OCI-LY1 (cell line): ENCODE measurements around the gene KDM3A.

Experiments
- H2AFZ ChIP-seq: fragments of 200-600 bp; sonication (generic), shearing (Covaris generic); 2 replicates; pipeline ENCODE4 v1.6.0; 2014; ENCODE audit warnings: antibody characterized with exemption, mild to moderate bottlenecking, low read length
- H3F3A ChIP-seq: fragments of 200-600 bp; sonication (generic), shearing (Covaris generic); 2 replicates; pipeline ENCODE4 v1.6.0; 2014; ENCODE audit warnings: mild to moderate bottlenecking, antibody characterized with exemption, low read length, moderate library complexity; ENCODE audit not compliant: insufficient read depth
- H3K27ac ChIP-seq: fragments of 200-600 bp; sonication (generic); 2 replicates; pipeline ENCODE4 v1.5.1; 2014; ENCODE audit warnings: low read length, mixed run types, mild to moderate bottlenecking, low read depth; ENCODE audit not compliant: poor library complexity, severe bottlenecking
- H3K27me3 ChIP-seq: fragments of 200-600 bp; sonication (generic); 2 replicates; pipeline ENCODE4 v1.6.0; 2014; ENCODE audit warnings: antibody characterized with exemption, mild to moderate bottlenecking, low read length, moderate library complexity; ENCODE audit not compliant: insufficient read depth
- H3K36me3 ChIP-seq: fragments of 200-600 bp; sonication (generic); 2 replicates; pipeline ENCODE4 v1.6.1; 2014; ENCODE audit warnings: mild to moderate bottlenecking, antibody characterized with exemption, low read length, moderate library complexity, mixed read lengths; ENCODE audit not compliant: insufficient read depth
- H3K4me1 ChIP-seq: fragments of 200-600 bp; sonication (generic); 2 replicates; pipeline ENCODE4 v1.5.1; 2014; ENCODE audit warnings: mild to moderate bottlenecking, low read length, moderate library complexity; ENCODE audit not compliant: insufficient read depth, severe bottlenecking
- H3K4me2 ChIP-seq: fragments of 200-600 bp; sonication (generic), shearing (Covaris generic); 2 replicates; pipeline ENCODE4 v1.6.1; 2014; ENCODE audit warnings: low read length
- H3K4me3 ChIP-seq: fragments of 200-600 bp; sonication (generic); 2 replicates; pipeline ENCODE4 v1.5.1; 2014; ENCODE audit warnings: low read length, low read depth, mild to moderate bottlenecking, mixed read lengths; ENCODE audit not compliant: poor library complexity, severe bottlenecking
- H3K79me2 ChIP-seq: fragments of 200-600 bp; shearing (Covaris generic); 2 replicates; pipeline ENCODE4 v1.6.1; 2016; ENCODE audit warnings: mixed run types, low read length, mixed read lengths; ENCODE audit not compliant: insufficient read depth
- H3K9ac ChIP-seq: fragments of 200-600 bp; sonication (generic), shearing (Covaris generic); 2 replicates; pipeline ENCODE4 v1.6.1; 2014; ENCODE audit warnings: mild to moderate bottlenecking, low read length, mixed read lengths
- H3K9me2 ChIP-seq: fragments of 200-600 bp; sonication (generic), shearing (Covaris generic); 2 replicates; pipeline ENCODE4 v1.6.1; 2014; ENCODE audit warnings: low read depth, mild to moderate bottlenecking, low read length, mixed read lengths
- H3K9me3 ChIP-seq: fragments of 200-600 bp; shearing (Covaris generic); 2 replicates; pipeline ENCODE4 v1.6.1; 2014; ENCODE audit warnings: low read length, mixed read lengths
- H4K20me1 ChIP-seq: fragments of 200-600 bp; sonication (generic), shearing (Covaris generic); 2 replicates; pipeline ENCODE4 v1.6.0; 2016; ENCODE audit warnings: mild to moderate bottlenecking, low read length; ENCODE audit not compliant: insufficient read depth
- EZH2 ChIP-seq: fragments of 200-600 bp; sonication (generic), shearing (Covaris generic); IDR thresholded peaks from 2 replicates; pipeline ENCODE4 v1.8.0; 2017; ENCODE audit warnings: borderline replicate concordance, mixed run types, mild to moderate bottlenecking, antibody characterized with exemption, low read length, moderate library complexity, mixed read lengths
- TF ChIP-seq, protein P1 (sequence below): fragments of 200-600 bp; sonication (generic), shearing (Covaris generic); IDR thresholded peaks from 2 replicates; pipeline ENCODE4 v1.5.1; 2017; ENCODE audit warnings: mild to moderate bottlenecking, antibody characterized with exemption, low read length, moderate library complexity, mixed read lengths

The KDM3A gene

DNA sequence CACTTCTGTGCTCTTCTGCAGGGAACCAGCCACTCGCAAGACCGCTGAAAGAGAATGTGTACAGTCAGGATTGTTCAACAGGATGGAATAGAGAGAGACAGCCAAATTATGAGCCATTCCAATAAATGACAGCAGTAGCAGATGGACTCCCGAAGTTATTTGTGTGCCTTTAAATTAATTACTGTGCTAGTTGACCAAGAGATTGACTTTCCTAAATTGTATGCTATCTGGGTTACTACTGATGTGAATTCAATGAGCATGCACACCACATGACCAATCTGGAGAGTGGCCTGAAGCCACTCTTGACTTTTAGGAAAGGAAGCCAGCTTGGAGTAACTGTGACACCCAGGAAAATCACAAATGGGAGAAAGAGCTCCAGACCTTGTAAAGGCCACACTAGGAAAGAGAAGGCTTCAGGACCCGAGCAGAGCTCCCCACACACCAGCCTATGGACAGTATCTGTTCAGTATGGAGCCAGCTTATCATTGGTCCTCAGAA lies 69.3 kb downstream of the KDM3A start:
- Histone ChIP-seq H3K27me3 (no peaks in the 10 kb centered on the region), H3K27ac (no peak overlapping the region), H3K79me2 (no peaks in the 10 kb centered on the region), H3K4me2 (no peak overlapping the region), H3K4me1 (no peaks in the 10 kb centered on the region), H3K36me3 (peaks cover 18% of the 10 kb centered on the region), H3K9ac (no peak overlapping the region), H3K9me2 (no peaks in the 10 kb centered on the region), H3K4me3 (no peak overlapping the region), H3F3A (no peaks in the 10 kb centered on the region), H3K9me3 (no peaks in the 10 kb centered on the region), H2AFZ (no peak overlapping the region), H4K20me1 (no peaks in the 10 kb centered on the region)
- TF ChIP-seq, protein P1, sequence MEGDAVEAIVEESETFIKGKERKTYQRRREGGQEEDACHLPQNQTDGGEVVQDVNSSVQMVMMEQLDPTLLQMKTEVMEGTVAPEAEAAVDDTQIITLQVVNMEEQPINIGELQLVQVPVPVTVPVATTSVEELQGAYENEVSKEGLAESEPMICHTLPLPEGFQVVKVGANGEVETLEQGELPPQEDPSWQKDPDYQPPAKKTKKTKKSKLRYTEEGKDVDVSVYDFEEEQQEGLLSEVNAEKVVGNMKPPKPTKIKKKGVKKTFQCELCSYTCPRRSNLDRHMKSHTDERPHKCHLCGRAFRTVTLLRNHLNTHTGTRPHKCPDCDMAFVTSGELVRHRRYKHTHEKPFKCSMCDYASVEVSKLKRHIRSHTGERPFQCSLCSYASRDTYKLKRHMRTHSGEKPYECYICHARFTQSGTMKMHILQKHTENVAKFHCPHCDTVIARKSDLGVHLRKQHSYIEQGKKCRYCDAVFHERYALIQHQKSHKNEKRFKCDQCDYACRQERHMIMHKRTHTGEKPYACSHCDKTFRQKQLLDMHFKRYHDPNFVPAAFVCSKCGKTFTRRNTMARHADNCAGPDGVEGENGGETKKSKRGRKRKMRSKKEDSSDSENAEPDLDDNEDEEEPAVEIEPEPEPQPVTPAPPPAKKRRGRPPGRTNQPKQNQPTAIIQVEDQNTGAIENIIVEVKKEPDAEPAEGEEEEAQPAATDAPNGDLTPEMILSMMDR: no peak
- no peak for TF ChIP-seq EZH2

DNA sequence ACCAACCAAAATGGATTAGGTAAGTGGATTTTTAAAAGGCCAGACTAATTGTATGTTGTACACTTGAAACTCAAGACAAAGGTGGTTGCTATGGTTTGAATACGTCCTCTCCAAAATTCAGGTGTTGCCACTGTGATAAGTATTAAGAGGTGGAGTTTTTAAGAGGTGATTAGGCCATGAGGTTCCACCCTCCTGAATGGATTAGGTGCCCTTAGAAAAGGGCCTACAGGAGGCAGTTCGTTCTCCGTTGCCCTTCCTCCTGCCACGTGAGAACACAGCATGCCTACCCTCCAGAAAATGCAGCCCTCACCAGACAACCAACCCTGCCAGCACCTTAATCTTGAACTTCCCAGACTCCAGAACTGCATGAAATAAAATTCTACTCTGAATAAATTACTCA lies 70.9 kb downstream of the KDM3A start:
- Histone ChIP-seq H3K9ac (no peak overlapping the region), H3K4me2 (no peak overlapping the region), H3K4me1 (no peaks in the 10 kb centered on the region), H3K27me3 (no peaks in the 10 kb centered on the region), H3K79me2 (no peaks in the 10 kb centered on the region), H3F3A (no peaks in the 10 kb centered on the region), H3K36me3 (peaks cover 15% of the 10 kb centered on the region), H3K4me3 (no peak overlapping the region), H4K20me1 (no peaks in the 10 kb centered on the region), H3K9me3 (no peaks in the 10 kb centered on the region), H2AFZ (no peak overlapping the region), H3K27ac (no peak overlapping the region), H3K9me2 (no peaks in the 10 kb centered on the region)
- no peak for TF ChIP-seq EZH2
- TF ChIP-seq, protein P1: no peak

DNA sequence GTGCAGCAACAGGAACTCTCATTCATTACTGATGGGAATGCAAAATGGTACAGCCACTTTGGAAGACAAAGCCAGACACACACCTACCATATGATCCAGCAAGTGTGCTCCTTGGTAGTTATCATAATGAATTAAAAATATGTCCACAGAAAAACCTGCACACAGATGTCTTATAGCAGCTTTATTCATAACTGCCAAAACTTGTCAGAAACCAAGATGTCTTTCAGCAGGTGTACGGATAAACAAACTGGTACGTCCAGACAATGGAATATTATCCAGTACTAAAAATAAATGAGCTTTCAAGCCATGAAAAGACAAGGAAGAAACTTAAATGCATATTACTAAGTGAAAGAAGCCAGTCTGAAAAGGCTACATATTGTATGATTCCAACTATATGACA lies 71.7 kb downstream of the KDM3A start:
- Histone ChIP-seq H3K4me1 (no peaks in the 10 kb centered on the region), H3K4me3 (no peak overlapping the region), H3K9me3 (no peaks in the 10 kb centered on the region), H3K27me3 (no peaks in the 10 kb centered on the region), H3K9me2 (no peaks in the 10 kb centered on the region), H4K20me1 (no peaks in the 10 kb centered on the region), H3K36me3 (peaks cover 9% of the 10 kb centered on the region; the same call in 1 of the 2 replicates), H3K27ac (no peak overlapping the region), H3K9ac (no peak overlapping the region), H3K79me2 (no peaks in the 10 kb centered on the region), H3F3A (no peaks in the 10 kb centered on the region), H2AFZ (no peak overlapping the region), H3K4me2 (no peak overlapping the region)
- TF ChIP-seq, protein P1: no peak
- no peak for TF ChIP-seq EZH2
